ENCODE results near the gene GTF2H4.

The GTF2H4 gene

GRCh38 chr6:30948811-30949210 is 40.8 kb downstream of the GTF2H4 start:
- Histone ChIP-seq H2AFZ (ENCODE audit: low read length) (no peak overlapping the region), H3K9me2 (replicated peaks; ENCODE audit: low read depth, low read length) (no peaks in the 10 kb centered on the region), H3K4me1 (ENCODE audit: insufficient read depth, low read length, poor library complexity, severe bottlenecking) (no peaks in the 10 kb centered on the region), H3K9me3 (ENCODE audit: insufficient read depth, low read depth, low read length) (no peaks in the 10 kb centered on the region), H3K9ac (ENCODE audit: low read depth, low read length, poor library complexity, severe bottlenecking) (no peak overlapping the region), H3F3A (ENCODE audit: low read depth) (no peaks in the 10 kb centered on the region), H3K36me3 (ENCODE audit: insufficient read depth, low read length) (no peaks in the 10 kb centered on the region), H3K4me2 (ENCODE audit: low read depth, low read length, poor library complexity, severe bottlenecking) (no peak overlapping the region), H3K79me2 (ENCODE audit: insufficient read depth, low read length) (no peaks in the 10 kb centered on the region), H3K4me3 (ENCODE audit: low read length, poor library complexity, severe bottlenecking) (no peak overlapping the region), H3K27me3 (ENCODE audit: insufficient read depth, low read length, poor library complexity, severe bottlenecking) (peaks cover 1% of the 10 kb centered on the region), H4K20me1 (ENCODE audit: insufficient read depth, low read length, poor library complexity, severe bottlenecking) (no peaks in the 10 kb centered on the region)
- no peak for TF ChIP-seq EZH2phosphoT487 (IDR thresholded peaks at IDR 0.05; ENCODE audit: borderline replicate concordance)
- no peak for TF ChIP-seq CTCF (conservative IDR thresholded peaks at IDR 0.05; ENCODE audit: low read length)

DNA sequence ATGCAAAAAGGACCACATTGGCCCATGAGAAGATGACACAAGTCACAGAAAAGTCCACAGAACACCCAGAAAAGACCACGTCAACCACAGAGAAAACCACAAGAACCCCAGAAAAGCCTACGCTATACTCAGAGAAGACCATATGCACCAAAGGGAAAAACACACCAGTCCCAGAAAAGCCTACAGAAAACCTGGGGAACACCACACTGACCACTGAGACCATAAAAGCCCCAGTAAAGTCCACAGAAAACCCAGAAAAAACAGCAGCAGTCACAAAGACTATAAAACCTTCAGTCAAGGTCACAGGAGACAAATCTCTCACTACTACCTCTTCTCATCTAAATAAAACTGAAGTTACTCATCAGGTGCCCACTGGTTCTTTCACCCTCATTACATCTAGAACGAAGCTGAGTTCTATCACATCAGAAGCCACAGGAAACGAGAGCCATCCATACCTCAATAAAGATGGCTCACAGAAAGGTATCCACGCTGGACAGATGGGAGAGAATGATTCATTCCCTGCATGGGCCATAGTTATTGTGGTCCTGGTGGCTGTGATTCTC is 44.0 kb downstream of the GTF2H4 start:
- no peaks in the 10 kb centered on the region for H3K9me2 ChIP-seq (replicated peaks; ENCODE audit: low read depth, low read length)
- no peak overlapping the region for H3K9ac ChIP-seq (ENCODE audit: low read depth, low read length, poor library complexity, severe bottlenecking)
- no peak overlapping the region for H2AFZ ChIP-seq (ENCODE audit: low read length)
- no peaks in the 10 kb centered on the region for H3F3A ChIP-seq (ENCODE audit: low read depth)
- no peaks in the 10 kb centered on the region for H3K36me3 ChIP-seq (ENCODE audit: insufficient read depth, low read length)
- peaks cover 15% of the 10 kb centered on the region for H3K4me1 ChIP-seq (ENCODE audit: insufficient read depth, low read length, poor library complexity, severe bottlenecking)
- H3K27me3 ChIP-seq (ENCODE audit: insufficient read depth, low read length, poor library complexity, severe bottlenecking) = peaks cover 33% of the 10 kb centered on the region
- TF ChIP-seq CTCF (conservative IDR thresholded peaks at IDR 0.05; ENCODE audit: low read length) (no peak), EZH2phosphoT487 (IDR thresholded peaks at IDR 0.05; ENCODE audit: borderline replicate concordance) (no peak)
- no peak overlapping the region for H3K4me2 ChIP-seq (ENCODE audit: low read depth, low read length, poor library complexity, severe bottlenecking)
- no peaks in the 10 kb centered on the region for H3K9me3 ChIP-seq (ENCODE audit: insufficient read depth, low read depth, low read length)
- H4K20me1 ChIP-seq (ENCODE audit: insufficient read depth, low read length, poor library complexity, severe bottlenecking) = no peaks in the 10 kb centered on the region
- H3K79me2 ChIP-seq (ENCODE audit: insufficient read depth, low read length) = no peaks in the 10 kb centered on the region
- H3K4me3 ChIP-seq (ENCODE audit: low read length, poor library complexity, severe bottlenecking) = no peak overlapping the region

DNA sequence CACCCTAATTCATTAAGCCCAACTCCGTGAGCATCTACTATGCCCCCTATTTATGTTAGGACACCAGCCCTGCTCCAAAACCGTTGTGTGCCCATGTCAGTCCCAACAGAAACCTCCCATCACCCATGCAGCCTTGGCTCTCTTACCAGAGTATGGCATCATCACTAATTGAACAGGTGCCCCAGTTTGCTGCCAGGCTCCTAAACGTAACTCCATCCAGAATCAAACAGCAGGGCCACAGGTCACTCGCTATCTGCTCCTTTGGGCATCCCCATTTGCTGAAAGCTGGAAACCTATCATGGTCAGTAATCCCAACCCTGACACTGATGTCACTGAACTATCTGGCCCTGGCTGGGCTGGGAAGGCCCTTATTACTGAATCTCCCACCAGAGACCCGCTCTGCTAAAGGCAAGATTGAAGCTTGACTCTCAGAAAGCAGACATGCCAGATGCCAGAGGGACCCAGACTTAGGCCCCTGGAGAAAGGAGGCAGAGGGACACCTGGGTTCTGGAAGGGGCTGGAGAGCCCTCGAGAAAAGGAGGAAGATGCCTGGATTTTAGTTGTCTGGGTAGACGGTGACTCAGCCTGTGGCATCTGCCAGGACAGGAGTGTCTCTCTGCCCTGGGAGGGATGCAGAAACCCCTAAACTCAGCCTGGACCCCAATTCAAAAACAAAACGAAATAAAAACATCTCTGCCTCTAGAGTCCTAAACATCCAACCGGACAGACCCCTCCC is 46.8 kb downstream of the GTF2H4 start:
- H3K79me2 ChIP-seq (ENCODE audit: insufficient read depth, low read length) = no peaks in the 10 kb centered on the region
- TF ChIP-seq CTCF (conservative IDR thresholded peaks at IDR 0.05; ENCODE audit: low read length) (no peak), EZH2phosphoT487 (IDR thresholded peaks at IDR 0.05; ENCODE audit: borderline replicate concordance) (no peak)
- no peaks in the 10 kb centered on the region for H4K20me1 ChIP-seq (ENCODE audit: insufficient read depth, low read length, poor library complexity, severe bottlenecking)
- H3K9me2 ChIP-seq (replicated peaks; ENCODE audit: low read depth, low read length) = no peaks in the 10 kb centered on the region
- H3K27me3 ChIP-seq (ENCODE audit: insufficient read depth, low read length, poor library complexity, severe bottlenecking) = peaks cover 39% of the 10 kb centered on the region
- H3K9me3 ChIP-seq (ENCODE audit: insufficient read depth, low read depth, low read length) = no peaks in the 10 kb centered on the region
- H3K9ac ChIP-seq (ENCODE audit: low read depth, low read length, poor library complexity, severe bottlenecking) = peak overlapping the region; percentile 48
- H3K4me1 ChIP-seq (ENCODE audit: insufficient read depth, low read length, poor library complexity, severe bottlenecking) = peaks cover 15% of the 10 kb centered on the region
- peak overlapping the region; percentile 95 for H3K4me2 ChIP-seq (ENCODE audit: low read depth, low read length, poor library complexity, severe bottlenecking)
- no peaks in the 10 kb centered on the region for H3F3A ChIP-seq (ENCODE audit: low read depth)
- peak overlapping the region; percentile 84 for H2AFZ ChIP-seq (ENCODE audit: low read length)
- no peaks in the 10 kb centered on the region for H3K36me3 ChIP-seq (ENCODE audit: insufficient read depth, low read length)
- peak overlapping the region; percentile 74 for H3K4me3 ChIP-seq (ENCODE audit: low read length, poor library complexity, severe bottlenecking)

Data from Loucy (cell line).